Measurements from ENCODE around the gene PLCL2. TPM values are rescaled to one million over a fixed set of nuclear protein-coding genes. Genes with fewer than 3 reads are reported as not detected.

PLCL2 gene
- total RNA-seq, 1 donor from 2014 or later, result 1.6 TPM

DNA sequence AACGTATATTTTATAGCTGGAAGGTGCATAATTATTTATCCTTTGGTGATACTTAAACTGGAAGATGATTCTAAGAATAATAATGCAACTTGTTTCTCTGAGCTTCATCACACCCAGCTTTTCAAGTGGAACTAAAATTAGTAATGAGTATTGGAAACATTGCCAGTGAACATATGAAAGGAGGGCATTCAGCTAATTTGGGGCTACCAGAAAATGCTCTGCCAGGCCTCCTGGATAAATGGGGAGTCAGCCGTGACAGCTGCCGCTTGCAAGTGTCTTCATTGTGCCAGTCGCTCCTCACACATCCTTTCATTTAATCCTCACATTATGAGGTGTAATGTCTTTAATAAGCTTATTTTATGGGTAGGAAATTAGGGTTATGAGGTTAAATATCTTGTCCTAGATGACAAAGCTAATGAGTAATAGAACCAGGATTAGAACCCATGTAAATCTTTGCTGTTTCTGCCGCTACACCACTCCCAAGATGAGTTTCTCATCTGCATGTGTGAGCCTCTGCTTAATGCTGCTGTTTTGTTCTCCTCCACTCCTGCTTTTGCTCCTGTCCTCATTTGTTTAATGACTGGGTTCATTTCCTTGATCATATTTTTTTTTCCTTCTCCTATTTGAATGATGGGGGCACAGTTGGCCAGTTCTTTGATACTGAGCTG lies 155.7 kb downstream of the PLCL2 start:
- H3K27me3 ChIP-seq (ENCODE audit: control insufficient read depth, insufficient read depth, low read length), result no peaks in the 10 kb centered on the region
- DNase-seq (ENCODE audit: low read depth) (no peak), FAIRE-seq (no peak)
- H3K36me3 ChIP-seq (ENCODE audit: control insufficient read depth, insufficient read depth, low read length), result no peaks in the 10 kb centered on the region
- no peak overlapping the region for H3K4me3 ChIP-seq (ENCODE audit: low read depth, low read length)
- TF ChIP-seq, protein P1, sequence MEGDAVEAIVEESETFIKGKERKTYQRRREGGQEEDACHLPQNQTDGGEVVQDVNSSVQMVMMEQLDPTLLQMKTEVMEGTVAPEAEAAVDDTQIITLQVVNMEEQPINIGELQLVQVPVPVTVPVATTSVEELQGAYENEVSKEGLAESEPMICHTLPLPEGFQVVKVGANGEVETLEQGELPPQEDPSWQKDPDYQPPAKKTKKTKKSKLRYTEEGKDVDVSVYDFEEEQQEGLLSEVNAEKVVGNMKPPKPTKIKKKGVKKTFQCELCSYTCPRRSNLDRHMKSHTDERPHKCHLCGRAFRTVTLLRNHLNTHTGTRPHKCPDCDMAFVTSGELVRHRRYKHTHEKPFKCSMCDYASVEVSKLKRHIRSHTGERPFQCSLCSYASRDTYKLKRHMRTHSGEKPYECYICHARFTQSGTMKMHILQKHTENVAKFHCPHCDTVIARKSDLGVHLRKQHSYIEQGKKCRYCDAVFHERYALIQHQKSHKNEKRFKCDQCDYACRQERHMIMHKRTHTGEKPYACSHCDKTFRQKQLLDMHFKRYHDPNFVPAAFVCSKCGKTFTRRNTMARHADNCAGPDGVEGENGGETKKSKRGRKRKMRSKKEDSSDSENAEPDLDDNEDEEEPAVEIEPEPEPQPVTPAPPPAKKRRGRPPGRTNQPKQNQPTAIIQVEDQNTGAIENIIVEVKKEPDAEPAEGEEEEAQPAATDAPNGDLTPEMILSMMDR (IDR thresholded peaks at IDR 0.05; ENCODE audit: insufficient read depth, low read length, severe bottlenecking), result no peak

DNA sequence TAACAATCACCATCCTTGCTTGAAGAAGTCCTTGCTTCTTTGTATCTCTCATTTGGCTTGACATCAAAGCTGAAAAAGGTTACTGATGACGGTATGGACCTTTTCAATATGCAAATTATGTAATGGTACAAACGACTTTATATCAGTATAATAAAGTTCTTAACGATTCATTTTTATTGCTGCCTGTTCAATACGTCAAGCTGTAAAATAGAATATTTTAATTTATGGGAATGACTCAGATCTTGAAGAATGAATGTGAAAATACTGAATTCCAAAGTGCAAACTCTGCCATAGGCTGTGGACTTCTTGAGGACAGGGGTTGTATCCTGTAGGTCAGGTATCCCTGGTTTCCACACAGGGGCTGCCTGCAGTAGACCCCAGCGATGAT lies 156.2 kb downstream of the PLCL2 start:
- Histone ChIP-seq H3K27me3 (ENCODE audit: control insufficient read depth, insufficient read depth, low read length) (no peaks in the 10 kb centered on the region), H3K4me3 (ENCODE audit: low read depth, low read length) (no peak overlapping the region), H3K36me3 (ENCODE audit: control insufficient read depth, insufficient read depth, low read length) (no peaks in the 10 kb centered on the region)
- TF ChIP-seq, protein P1 (IDR thresholded peaks at IDR 0.05; ENCODE audit: insufficient read depth, low read length, severe bottlenecking), result no peak
- no peak for DNase-seq (ENCODE audit: low read depth)
- FAIRE-seq, result no peak

DNA sequence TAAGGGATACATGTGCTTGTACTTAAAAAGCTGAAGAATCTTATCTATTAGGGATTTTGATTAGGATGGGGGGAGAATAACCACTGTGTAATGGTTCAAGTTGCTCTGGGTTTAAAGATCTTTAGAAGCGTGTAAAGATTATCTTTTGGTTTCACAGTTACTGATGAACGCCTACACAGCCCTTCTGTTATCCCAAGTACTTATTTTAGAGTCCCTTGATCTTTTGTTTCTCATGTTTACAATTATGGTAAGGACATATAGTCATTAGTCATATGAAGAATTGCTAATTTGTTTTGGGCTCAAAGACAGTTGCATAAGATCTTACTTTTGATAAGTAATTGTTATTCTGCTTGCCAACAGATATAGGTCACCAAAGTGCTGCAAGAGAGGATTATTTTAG lies 160.1 kb downstream of the PLCL2 start:
- TF ChIP-seq, protein P1 (IDR thresholded peaks at IDR 0.05; ENCODE audit: insufficient read depth, low read length, severe bottlenecking), result no peak
- Histone ChIP-seq H3K4me3 (ENCODE audit: low read depth, low read length) (no peak overlapping the region), H3K27me3 (ENCODE audit: control insufficient read depth, insufficient read depth, low read length) (no peaks in the 10 kb centered on the region), H3K36me3 (ENCODE audit: control insufficient read depth, insufficient read depth, low read length) (no peaks in the 10 kb centered on the region)
- DNase-seq (ENCODE audit: low read depth), result no peak
- no peak for FAIRE-seq

DNA sequence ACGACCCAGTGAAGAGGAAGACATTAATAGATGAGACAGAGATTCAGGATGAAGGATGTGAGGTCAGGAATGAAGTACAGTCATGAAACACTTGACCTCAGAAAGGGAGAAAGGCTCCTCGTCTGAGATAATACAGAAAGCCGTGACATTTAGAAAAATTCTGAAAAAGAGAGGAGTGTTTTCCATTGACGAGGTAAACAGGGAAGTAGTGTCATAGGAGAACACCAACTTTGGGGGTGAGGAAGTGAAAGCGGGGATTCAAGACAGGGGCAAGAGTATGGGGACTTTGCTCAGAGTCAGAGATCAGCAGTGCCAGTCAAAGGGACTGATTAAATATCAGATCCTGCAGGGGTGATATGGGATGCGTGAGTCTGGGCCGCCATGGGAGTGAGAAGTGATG lies 160.9 kb downstream of the PLCL2 start:
- FAIRE-seq (no peak), DNase-seq (ENCODE audit: low read depth) (no peak)
- no peak overlapping the region for H3K4me3 ChIP-seq (ENCODE audit: low read depth, low read length)

DNA sequence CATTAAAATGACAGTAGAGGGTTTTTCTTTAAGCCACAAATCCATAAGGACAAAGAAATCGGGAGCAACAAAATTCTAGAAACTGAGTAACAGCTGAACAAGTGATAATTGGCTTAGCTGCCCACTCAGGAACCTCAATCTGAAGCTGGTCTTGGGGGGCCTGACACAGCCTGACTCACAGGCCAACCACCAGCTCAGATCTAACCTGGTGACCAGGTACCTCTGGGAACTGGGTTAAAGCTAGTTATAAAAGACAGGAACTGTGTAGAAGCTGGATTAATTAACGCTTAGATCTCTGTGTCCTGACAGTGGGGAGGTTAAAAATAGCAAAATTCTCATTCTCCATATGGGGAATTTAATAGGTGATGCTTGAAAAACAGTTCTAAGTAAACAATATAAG lies 161.9 kb downstream of the PLCL2 start:
- FAIRE-seq, result no peak
- DNase-seq (ENCODE audit: low read depth), result no peak
- H3K36me3 ChIP-seq (ENCODE audit: control insufficient read depth, insufficient read depth, low read length), result no peaks in the 10 kb centered on the region
- H3K4me3 ChIP-seq (ENCODE audit: low read depth, low read length), result no peak overlapping the region
- TF ChIP-seq, protein P1 (IDR thresholded peaks at IDR 0.05; ENCODE audit: insufficient read depth, low read length, severe bottlenecking), result no peak
- no peaks in the 10 kb centered on the region for H3K27me3 ChIP-seq (ENCODE audit: control insufficient read depth, insufficient read depth, low read length)

More for the DNA sequence above, 160.9 kb downstream of the PLCL2 start:
- no peaks in the 10 kb centered on the region for H3K36me3 ChIP-seq (ENCODE audit: control insufficient read depth, insufficient read depth, low read length)
- TF ChIP-seq, protein P1 (IDR thresholded peaks at IDR 0.05; ENCODE audit: insufficient read depth, low read length, severe bottlenecking), result no peak
- H3K27me3 ChIP-seq (ENCODE audit: control insufficient read depth, insufficient read depth, low read length), result no peaks in the 10 kb centered on the region

DNA sequence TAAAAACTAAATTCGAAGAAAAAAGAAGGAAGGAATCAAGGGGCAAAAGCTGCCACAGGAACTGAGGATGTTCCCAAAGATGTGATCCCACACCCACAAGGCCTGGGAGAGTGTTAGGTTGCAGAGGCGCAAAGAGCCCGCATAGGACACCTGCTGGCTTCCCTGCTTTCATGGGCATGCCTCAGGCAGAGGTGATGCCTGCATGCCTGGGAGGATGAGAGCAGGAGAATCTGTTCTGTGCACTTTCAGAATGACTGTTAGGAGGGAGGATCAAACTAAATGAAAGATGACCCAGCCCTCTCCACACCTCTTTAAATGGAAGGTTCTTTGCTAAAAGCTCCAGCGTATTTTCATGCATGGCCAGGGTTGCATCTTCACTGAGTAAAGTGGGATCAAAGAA lies 162.4 kb downstream of the PLCL2 start:
- no peaks in the 10 kb centered on the region for H3K36me3 ChIP-seq (ENCODE audit: control insufficient read depth, insufficient read depth, low read length)
- no peak overlapping the region for H3K4me3 ChIP-seq (ENCODE audit: low read depth, low read length)
- H3K27me3 ChIP-seq (ENCODE audit: control insufficient read depth, insufficient read depth, low read length), result no peaks in the 10 kb centered on the region
- TF ChIP-seq, protein P1 (IDR thresholded peaks at IDR 0.05; ENCODE audit: insufficient read depth, low read length, severe bottlenecking), result no peak
- FAIRE-seq (no peak), DNase-seq (ENCODE audit: low read depth) (no peak)

Data from bronchial epithelial cell (primary cell).